Measurements from ENCODE around the gene IL17RA. TPM values are rescaled to one million over a fixed set of nuclear protein-coding genes. Genes with fewer than 3 reads are reported as not detected.

IL17RA gene
- total and polyA plus RNA-seq, 4 donors: 3.1 to 9.0 (median 4.4) TPM

- no peak for TF ChIP-seq FOXA1 (IDR thresholded peaks at IDR 0.05)
- TF ChIP-seq RXRA (IDR thresholded peaks at IDR 0.05): no peak
- no peak for TF ChIP-seq FOXA2 (IDR thresholded peaks at IDR 0.05)
- H3K27me3 ChIP-seq (ENCODE audit: control insufficient read depth in 4 of 4, insufficient read depth in 4 of 4, low read length in 3 of 4): no peaks in the 10 kb centered on the region
- no peak overlapping the region for H3K9ac ChIP-seq (ENCODE audit: low read depth in 1 of 2, low read length in 2 of 2)
- WGBS: 97% methylated on average over 66 of the region's 66 CpGs
- no peak overlapping the region for H3K4me3 ChIP-seq (ENCODE audit: low read depth in 1 of 3, low read length in 3 of 3)
- H3K9me3 ChIP-seq (ENCODE audit: control insufficient read depth in 4 of 4, low read length in 3 of 4): no peaks in the 10 kb centered on the region
- H3K27ac ChIP-seq (ENCODE audit: low read depth in 1 of 2, low read length in 2 of 2): no peak overlapping the region
- no peak for DNase-seq (ENCODE audit: low spot score)
- peaks cover 16 to 54% (median 25%) of the 10 kb centered on the region in 4 donors for H3K36me3 ChIP-seq (ENCODE audit: control insufficient read depth in 4 of 4, insufficient read depth in 3 of 4, low read depth in 1 of 4, low read length in 3 of 4)
- peaks cover 0 to 4% (median 0%) of the 10 kb centered on the region in 4 donors for H3K4me1 ChIP-seq (ENCODE audit: control insufficient read depth in 4 of 4, insufficient read depth in 4 of 4, low read length in 3 of 4)
Measured at GRCh38 chr22:17108256-17109112, 23.7 kb downstream of the IL17RA start.

- H3K9ac ChIP-seq (ENCODE audit: low read depth in 1 of 2, low read length in 2 of 2): no peak overlapping the region
- H3K36me3 ChIP-seq (ENCODE audit: control insufficient read depth in 4 of 4, insufficient read depth in 3 of 4, low read depth in 1 of 4, low read length in 3 of 4): peaks cover 15 to 53% (median 23%) of the 10 kb centered on the region in 4 donors
- H3K4me3 ChIP-seq (ENCODE audit: low read depth in 1 of 3, low read length in 3 of 3): no peak overlapping the region
- no peaks in the 10 kb centered on the region for H3K27me3 ChIP-seq (ENCODE audit: control insufficient read depth in 4 of 4, insufficient read depth in 4 of 4, low read length in 3 of 4)
- H3K27ac ChIP-seq (ENCODE audit: low read depth in 1 of 2, low read length in 2 of 2): no peak overlapping the region
- DNase-seq (ENCODE audit: low spot score): no peak
- H3K9me3 ChIP-seq (ENCODE audit: control insufficient read depth in 4 of 4, low read length in 3 of 4): no peaks in the 10 kb centered on the region
- H3K4me1 ChIP-seq (ENCODE audit: control insufficient read depth in 4 of 4, insufficient read depth in 4 of 4, low read length in 3 of 4): peaks cover 0 to 4% (median 0%) of the 10 kb centered on the region in 4 donors
- TF ChIP-seq HNF4G (IDR thresholded peaks at IDR 0.05): no peak
- TF ChIP-seq NR2F2 (IDR thresholded peaks at IDR 0.05): no peak
- no peak for TF ChIP-seq FOXA2 (IDR thresholded peaks at IDR 0.05)
- TF ChIP-seq GABPA (IDR thresholded peaks at IDR 0.05 in 1 of 2, conservative IDR thresholded peaks at IDR 0.05 in 1 of 2): no peak
- TF ChIP-seq REST (IDR thresholded peaks at IDR 0.05): no peak
- no peak for TF ChIP-seq TAF1 (conservative IDR thresholded peaks at IDR 0.05)
- no peak for TF ChIP-seq HNF4A (conservative IDR thresholded peaks at IDR 0.05)
- TF ChIP-seq RXRA (IDR thresholded peaks at IDR 0.05): no peak
- no peak for TF ChIP-seq ATF3 (IDR thresholded peaks at IDR 0.05)
- TF ChIP-seq SP1 (IDR thresholded peaks at IDR 0.05): no peak
- TF ChIP-seq YY1 (IDR thresholded peaks at IDR 0.05): no peak
- 96% methylated on average over 42 of the region's 42 CpGs for WGBS
Measured at GRCh38 chr22:17109113-17109865, 24.5 kb downstream of the IL17RA start.

- peaks cover 14 to 46% (median 20%) of the 10 kb centered on the region in 4 donors for H3K36me3 ChIP-seq (ENCODE audit: control insufficient read depth in 4 of 4, insufficient read depth in 3 of 4, low read depth in 1 of 4, low read length in 3 of 4)
- TF ChIP-seq JUND (IDR thresholded peaks at IDR 0.05) (no peak), ZBTB33 (IDR thresholded peaks at IDR 0.05) (no peak), SP1 (IDR thresholded peaks at IDR 0.05) (no peak), RXRA (IDR thresholded peaks at IDR 0.05) (no peak), HNF4A (conservative IDR thresholded peaks at IDR 0.05) (no peak), GABPA (IDR thresholded peaks at IDR 0.05 in 1 of 2, conservative IDR thresholded peaks at IDR 0.05 in 1 of 2) (no peak), TAF1 (conservative IDR thresholded peaks at IDR 0.05) (no peak), EGR1 (IDR thresholded peaks at IDR 0.05; ENCODE audit: low read depth in 2 of 2) (no peak), MAX (IDR thresholded peaks at IDR 0.05) (no peak), YY1 (IDR thresholded peaks at IDR 0.05) (no peak), FOXA2 (IDR thresholded peaks at IDR 0.05) (no peak)
Measured at GRCh38 chr22:17109976-17110375, 25.2 kb downstream of the IL17RA start.

More at GRCh38 chr22:17109976-17110375, 25.2 kb downstream of the IL17RA start:
- H3K27ac ChIP-seq (ENCODE audit: low read depth in 1 of 2, low read length in 2 of 2): no peak overlapping the region
- 96% methylated on average over 16 of the region's 16 CpGs for WGBS
- no peak overlapping the region for H3K9ac ChIP-seq (ENCODE audit: low read depth in 1 of 2, low read length in 2 of 2)
- H3K27me3 ChIP-seq (ENCODE audit: control insufficient read depth in 4 of 4, insufficient read depth in 4 of 4, low read length in 3 of 4): no peaks in the 10 kb centered on the region
- peaks cover 0 to 4% (median 0%) of the 10 kb centered on the region in 4 donors for H3K4me1 ChIP-seq (ENCODE audit: control insufficient read depth in 4 of 4, insufficient read depth in 4 of 4, low read length in 3 of 4)
- H3K4me3 ChIP-seq (ENCODE audit: low read depth in 1 of 3, low read length in 3 of 3): no peak overlapping the region
- H3K9me3 ChIP-seq (ENCODE audit: control insufficient read depth in 4 of 4, low read length in 3 of 4): no peaks in the 10 kb centered on the region
- no peak for DNase-seq (ENCODE audit: low spot score)
